SJSA1 (cell line): ENCODE measurements around the gene HDDC3. TPM values are rescaled to one million over a fixed set of nuclear protein-coding genes. Genes with fewer than 3 reads are reported as not detected.

Experiments used
- DNase-seq, 2 experiments: peaks; one replicate each; pipeline ENCODE4 v3.0.0-alpha.2; 2015 to 2020; ENCODE audit warnings: low spot score in 2 of 2, low read depth in 1 of 2
- H3K27ac ChIP-seq: fragments of 250-450 bp; sonication (Bioruptor Pico); 2 replicates; pipeline ENCODE4 v1.5.1; 2020; ENCODE audit warnings: mild to moderate bottlenecking, moderate library complexity
- H3K27me3 ChIP-seq: fragments of 250-450 bp; sonication (Bioruptor Pico); replicated peaks from 2 replicates; pipeline ENCODE4 v1.5.1; 2020; ENCODE audit warnings: mild to moderate bottlenecking, moderate library complexity
- H3K36me3 ChIP-seq: fragments of 250-450 bp; sonication (Bioruptor Pico); 2 replicates; pipeline ENCODE4 v1.5.1; 2020; ENCODE audit warnings: mild to moderate bottlenecking
- H3K4me1 ChIP-seq: fragments of 250-450 bp; sonication (Bioruptor Pico); replicated peaks from 2 replicates; pipeline ENCODE4 v1.6.1; 2021; ENCODE audit warnings: mild to moderate bottlenecking
- H3K4me3 ChIP-seq: fragments of 250-450 bp; sonication (Bioruptor Pico); 2 replicates; pipeline ENCODE4 v1.5.1; 2020; ENCODE audit warnings: mild to moderate bottlenecking
- H3K9me3 ChIP-seq: fragments of 250-450 bp; sonication (Bioruptor Pico); replicated peaks from 2 replicates; pipeline ENCODE4 v1.5.1; 2020; ENCODE audit warnings: mild to moderate bottlenecking
- total RNA-seq: library from RNA; depleted of rRNA; stranded (reverse); fragments of >200 nt; shearing (Covaris generic); gene quantifications from 2 replicates; pipeline ENCODE4 v1.2.3, GENCODE V29; 2014

Gene HDDC3
- total RNA-seq, 1 experiment from 2014 or later: 10.0 TPM

GRCh38 chr15:90947577-90948357, 15.4 kb upstream of the HDDC3 start:
- H3K4me3 ChIP-seq: no peak overlapping the region
- no peaks in the 10 kb centered on the region for H3K9me3 ChIP-seq
- H3K27ac ChIP-seq: no peak overlapping the region
- peaks cover 82% of the 10 kb centered on the region for H3K36me3 ChIP-seq
- H3K27me3 ChIP-seq: no peaks in the 10 kb centered on the region
- no peak for DNase-seq
- no peaks in the 10 kb centered on the region for H3K4me1 ChIP-seq

GRCh38 chr15:90946941-90947576, 14.7 kb upstream of the HDDC3 start:
- H3K36me3 ChIP-seq: peaks cover 85% of the 10 kb centered on the region
- no peaks in the 10 kb centered on the region for H3K9me3 ChIP-seq
- no peak overlapping the region for H3K27ac ChIP-seq
- no peaks in the 10 kb centered on the region for H3K4me1 ChIP-seq
- no peak for DNase-seq
- H3K4me3 ChIP-seq: no peak overlapping the region
- no peaks in the 10 kb centered on the region for H3K27me3 ChIP-seq

GRCh38 chr15:90946538-90946937, 14.2 kb upstream of the HDDC3 start:
- Histone ChIP-seq H3K27me3 (no peaks in the 10 kb centered on the region), H3K4me3 (no peak overlapping the region), H3K36me3 (peaks cover 83% of the 10 kb centered on the region), H3K9me3 (no peaks in the 10 kb centered on the region), H3K4me1 (no peaks in the 10 kb centered on the region), H3K27ac (no peak overlapping the region)
- DNase-seq: no peak

GRCh38 chr15:90945091-90945490, 12.7 kb upstream of the HDDC3 start:
- Histone ChIP-seq H3K27ac (no peak overlapping the region), H3K36me3 (peaks cover 84% of the 10 kb centered on the region), H3K9me3 (no peaks in the 10 kb centered on the region), H3K27me3 (no peaks in the 10 kb centered on the region), H3K4me3 (no peak overlapping the region), H3K4me1 (no peaks in the 10 kb centered on the region)
- no peak for DNase-seq

- H3K27me3 ChIP-seq: no peaks in the 10 kb centered on the region
- no peak overlapping the region for H3K4me3 ChIP-seq
- DNase-seq: no peak
- H3K36me3 ChIP-seq: peaks cover 85% of the 10 kb centered on the region
- no peaks in the 10 kb centered on the region for H3K9me3 ChIP-seq
- no peak overlapping the region for H3K27ac ChIP-seq
- no peaks in the 10 kb centered on the region for H3K4me1 ChIP-seq
Observed at GRCh38 chr15:90942354-90943120, 10.2 kb upstream of the HDDC3 start.

GRCh38 chr15:90941038-90941437, 8.7 kb upstream of the HDDC3 start:
- Histone ChIP-seq H3K4me3 (no peak overlapping the region), H3K27ac (no peak overlapping the region), H3K27me3 (no peaks in the 10 kb centered on the region), H3K4me1 (peaks cover 8% of the 10 kb centered on the region), H3K36me3 (peaks cover 85% of the 10 kb centered on the region), H3K9me3 (no peaks in the 10 kb centered on the region)
- no peak for DNase-seq

GRCh38 chr15:90939756-90940155, 7.4 kb upstream of the HDDC3 start:
- DNase-seq: no peak
- no peaks in the 10 kb centered on the region for H3K27me3 ChIP-seq
- peaks cover 15% of the 10 kb centered on the region for H3K4me1 ChIP-seq
- peaks cover 74% of the 10 kb centered on the region for H3K36me3 ChIP-seq
- H3K9me3 ChIP-seq: no peaks in the 10 kb centered on the region
- no peak overlapping the region for H3K27ac ChIP-seq
- no peak overlapping the region for H3K4me3 ChIP-seq

- Histone ChIP-seq H3K27me3 (no peaks in the 10 kb centered on the region), H3K4me1 (peaks cover 23% of the 10 kb centered on the region), H3K9me3 (no peaks in the 10 kb centered on the region), H3K27ac (no peak overlapping the region), H3K4me3 (no peak overlapping the region), H3K36me3 (peaks cover 66% of the 10 kb centered on the region)
- DNase-seq: no peak
Observed at GRCh38 chr15:90938261-90938660, 5.9 kb upstream of the HDDC3 start.

- no peak for DNase-seq
- Histone ChIP-seq H3K27ac (no peak overlapping the region), H3K9me3 (no peaks in the 10 kb centered on the region), H3K4me3 (no peak overlapping the region), H3K27me3 (no peaks in the 10 kb centered on the region), H3K36me3 (peaks cover 52% of the 10 kb centered on the region), H3K4me1 (peaks cover 32% of the 10 kb centered on the region)
Observed at GRCh38 chr15:90936823-90937222, 4.5 kb upstream of the HDDC3 start.

GRCh38 chr15:90934949-90935751, 2.8 kb upstream of the HDDC3 start, which contains the start of gene UNC45A:
TSS of gene UNC45A (plus strand) at chr15:90935285. CDS start at chr15:90935325, 40 bp downstream.
- Histone ChIP-seq H3K36me3 (peaks cover 37% of the 10 kb centered on the region), H3K27me3 (no peaks in the 10 kb centered on the region), H3K9me3 (no peaks in the 10 kb centered on the region), H3K4me1 (peaks cover 38% of the 10 kb centered on the region), H3K4me3 (peak within 1 kb of the TSS; percentile 62), H3K27ac (peak within 1 kb of the TSS; percentile 6; the same call in 1 of the 2 replicates)
- DNase-seq: peak; percentile 78 to 91

GRCh38 chr15:90934256-90934948, 2.1 kb upstream of the HDDC3 start:
- no peak overlapping the region for H3K27ac ChIP-seq
- peaks cover 38% of the 10 kb centered on the region for H3K4me1 ChIP-seq
- peak; percentile 78 to 87 for DNase-seq

GRCh38 chr15:90933301-90933700, 952 bp upstream of the HDDC3 start:
- Histone ChIP-seq H3K4me3 (no peak overlapping the region), H3K9me3 (no peaks in the 10 kb centered on the region), H3K27ac (no peak overlapping the region), H3K4me1 (peaks cover 38% of the 10 kb centered on the region), H3K27me3 (no peaks in the 10 kb centered on the region), H3K36me3 (peaks cover 19% of the 10 kb centered on the region)
- DNase-seq: no peak

More at GRCh38 chr15:90934256-90934948, 2.1 kb upstream of the HDDC3 start:
- Histone ChIP-seq H3K4me3 (peak overlapping the region; percentile 62), H3K36me3 (peaks cover 30% of the 10 kb centered on the region), H3K9me3 (no peaks in the 10 kb centered on the region), H3K27me3 (no peaks in the 10 kb centered on the region)

GRCh38 chr15:90932660-90932991, 277 bp upstream of the HDDC3 start:
- H3K27ac ChIP-seq: no peak overlapping the region
- H3K4me3 ChIP-seq: peak overlapping the region; percentile 59
- H3K4me1 ChIP-seq: peaks cover 38% of the 10 kb centered on the region
- H3K9me3 ChIP-seq: no peaks in the 10 kb centered on the region
- DNase-seq: no peak
- H3K36me3 ChIP-seq: peaks cover 14% of the 10 kb centered on the region
- H3K27me3 ChIP-seq: no peaks in the 10 kb centered on the region
